MM.1S (cell line): ENCODE data around the gene FNDC1.

Experiments
- DNase-seq: peaks from one replicate; pipeline ENCODE4 v3.0.0-alpha.2; 2015
- H2AFZ ChIP-seq: fragments of 300-600 bp; sonication (generic); 2 replicates; pipeline ENCODE4 v1.6.0; 2016; ENCODE audit warnings: antibody characterized with exemption, low read length
- H3F3A ChIP-seq: fragments of 300-600 bp; sonication (generic); 2 replicates; pipeline ENCODE4 v1.6.1; 2016; ENCODE audit warnings: mild to moderate bottlenecking, antibody characterized with exemption, low read length, moderate library complexity, mixed read lengths; ENCODE audit not compliant: insufficient read depth
- H3K27ac ChIP-seq: fragments of 300-600 bp; sonication (generic); 2 replicates; pipeline ENCODE4 v1.5.1; 2016; ENCODE audit warnings: mild to moderate bottlenecking, low read length
- H3K27me3 ChIP-seq: fragments of 300-600 bp; sonication (generic); replicated peaks from 2 replicates; pipeline ENCODE4 v1.6.0; 2016; ENCODE audit warnings: low read length; ENCODE audit not compliant: insufficient read depth
- H3K36me3 ChIP-seq: fragments of 300-600 bp; sonication (generic); replicated peaks from 2 replicates; pipeline ENCODE4 v1.6.1; 2016; ENCODE audit warnings: mild to moderate bottlenecking, low read length, mixed read lengths; ENCODE audit not compliant: insufficient read depth
- H3K4me1 ChIP-seq: fragments of 300-600 bp; sonication (generic); 2 replicates; pipeline ENCODE4 v1.6.1; 2016; ENCODE audit warnings: low read length, mixed read lengths
- H3K4me2 ChIP-seq: fragments of 300-600 bp; sonication (generic); 2 replicates; pipeline ENCODE4 v1.6.0; 2016; ENCODE audit warnings: low read depth, low read length
- H3K4me3 ChIP-seq: fragments of 300-600 bp; sonication (generic); 2 replicates; pipeline ENCODE4 v1.5.1; 2016; ENCODE audit warnings: low read length, mixed read lengths
- H3K79me2 ChIP-seq: fragments of 300-600 bp; sonication (generic); 2 replicates; pipeline ENCODE4 v1.6.1; 2016; ENCODE audit warnings: mixed run types, low read length, mixed read lengths
- H3K9ac ChIP-seq: fragments of 300-600 bp; sonication (generic); 2 replicates; pipeline ENCODE4 v1.6.1; 2016; ENCODE audit warnings: low read length, mixed read lengths
- H3K9me2 ChIP-seq: fragments of 300-600 bp; sonication (generic); replicated peaks from 2 replicates; pipeline ENCODE4 v1.6.1; 2016; ENCODE audit warnings: mild to moderate bottlenecking, low read length, mixed read lengths; ENCODE audit not compliant: insufficient read depth
- H3K9me3 ChIP-seq: fragments of 300-600 bp; sonication (generic); replicated peaks from 2 replicates; pipeline ENCODE4 v1.6.1; 2016; ENCODE audit warnings: mild to moderate bottlenecking, low read length, mixed read lengths; ENCODE audit not compliant: insufficient read depth
- H4K20me1 ChIP-seq: fragments of 300-600 bp; sonication (generic); 2 replicates; pipeline ENCODE4 v1.6.1; 2016; ENCODE audit warnings: mild to moderate bottlenecking, low read length, moderate library complexity, mixed read lengths; ENCODE audit not compliant: insufficient read depth
- EZH2 ChIP-seq: fragments of 300-600 bp; sonication (generic); optimal IDR thresholded peaks from 2 replicates; pipeline ENCODE3; 2017; ENCODE audit warnings: low read depth, mild to moderate bottlenecking, antibody characterized with exemption, low read length, mixed read lengths
- EZH2phosphoT487 ChIP-seq: fragments of 300-600 bp; sonication (generic); IDR thresholded peaks from 2 replicates; pipeline ENCODE4 v1.6.1; 2018; ENCODE audit warnings: antibody characterized with exemption, low read length
- TF ChIP-seq, protein P1 (sequence below): fragments of 300-600 bp; sonication (generic); IDR thresholded peaks from 2 replicates; pipeline ENCODE4 v1.5.1; 2016; ENCODE audit warnings: antibody characterized with exemption, low read length, mixed read lengths

FNDC1 gene

DNA sequence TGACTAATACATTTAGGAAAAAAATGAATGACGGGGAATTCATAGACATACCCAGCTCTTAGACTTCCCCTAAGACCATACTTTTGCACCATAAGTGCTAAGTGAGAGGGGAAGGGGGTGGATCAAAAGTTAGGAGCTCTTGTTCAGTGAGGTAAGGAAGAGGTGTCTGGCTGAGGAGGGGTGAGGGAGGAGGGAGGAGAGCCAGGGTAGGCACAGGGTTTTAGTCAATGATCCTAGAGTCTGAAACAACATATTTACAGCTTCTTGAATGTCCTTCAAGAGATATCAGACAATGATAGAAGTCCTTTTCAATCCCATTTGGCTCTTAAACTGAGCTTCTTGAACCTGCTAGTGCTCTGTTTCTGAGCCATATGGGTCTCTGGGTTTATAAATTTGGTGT, 135.4 kb downstream of the FNDC1 start:
- no peak for DNase-seq
- H3K36me3 ChIP-seq = no peaks in the 10 kb centered on the region
- no peaks in the 10 kb centered on the region for H3K4me1 ChIP-seq
- H3K9me2 ChIP-seq = no peaks in the 10 kb centered on the region
- no peaks in the 10 kb centered on the region for H3K27me3 ChIP-seq
- H4K20me1 ChIP-seq = no peaks in the 10 kb centered on the region
- no peaks in the 10 kb centered on the region for H3F3A ChIP-seq
- H2AFZ ChIP-seq = no peak overlapping the region
- TF ChIP-seq EZH2 = no peak
- TF ChIP-seq, protein P1, sequence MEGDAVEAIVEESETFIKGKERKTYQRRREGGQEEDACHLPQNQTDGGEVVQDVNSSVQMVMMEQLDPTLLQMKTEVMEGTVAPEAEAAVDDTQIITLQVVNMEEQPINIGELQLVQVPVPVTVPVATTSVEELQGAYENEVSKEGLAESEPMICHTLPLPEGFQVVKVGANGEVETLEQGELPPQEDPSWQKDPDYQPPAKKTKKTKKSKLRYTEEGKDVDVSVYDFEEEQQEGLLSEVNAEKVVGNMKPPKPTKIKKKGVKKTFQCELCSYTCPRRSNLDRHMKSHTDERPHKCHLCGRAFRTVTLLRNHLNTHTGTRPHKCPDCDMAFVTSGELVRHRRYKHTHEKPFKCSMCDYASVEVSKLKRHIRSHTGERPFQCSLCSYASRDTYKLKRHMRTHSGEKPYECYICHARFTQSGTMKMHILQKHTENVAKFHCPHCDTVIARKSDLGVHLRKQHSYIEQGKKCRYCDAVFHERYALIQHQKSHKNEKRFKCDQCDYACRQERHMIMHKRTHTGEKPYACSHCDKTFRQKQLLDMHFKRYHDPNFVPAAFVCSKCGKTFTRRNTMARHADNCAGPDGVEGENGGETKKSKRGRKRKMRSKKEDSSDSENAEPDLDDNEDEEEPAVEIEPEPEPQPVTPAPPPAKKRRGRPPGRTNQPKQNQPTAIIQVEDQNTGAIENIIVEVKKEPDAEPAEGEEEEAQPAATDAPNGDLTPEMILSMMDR = no peak
- no peak for TF ChIP-seq EZH2phosphoT487
- H3K9me3 ChIP-seq = no peaks in the 10 kb centered on the region
- no peak overlapping the region for H3K9ac ChIP-seq
- no peak overlapping the region for H3K4me3 ChIP-seq
- no peaks in the 10 kb centered on the region for H3K79me2 ChIP-seq
- H3K4me2 ChIP-seq = no peak overlapping the region
- no peak overlapping the region for H3K27ac ChIP-seq

DNA sequence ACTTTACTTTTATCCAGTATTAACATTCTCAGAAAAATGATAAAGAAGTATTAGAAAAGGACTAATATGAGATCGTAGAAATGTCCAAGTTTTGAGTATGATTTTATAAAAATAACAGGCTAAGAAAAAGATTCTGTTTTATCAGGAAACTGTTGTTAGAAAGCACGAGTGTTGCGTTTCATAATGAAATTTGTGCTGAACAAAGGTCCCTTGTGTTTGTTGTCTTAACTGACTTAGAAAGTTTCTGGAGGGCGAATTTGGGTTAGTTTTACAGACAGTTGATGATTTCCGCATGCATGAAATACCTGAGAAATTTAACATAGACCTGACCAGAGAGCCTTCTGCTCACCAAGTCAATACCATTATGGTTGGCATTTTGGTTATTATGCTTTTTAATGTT, 136.0 kb downstream of the FNDC1 start:
- Histone ChIP-seq H3K79me2 (no peaks in the 10 kb centered on the region), H3K27ac (no peak overlapping the region), H3K9me3 (no peaks in the 10 kb centered on the region), H3K9me2 (no peaks in the 10 kb centered on the region), H3K27me3 (no peaks in the 10 kb centered on the region), H4K20me1 (no peaks in the 10 kb centered on the region), H2AFZ (no peak overlapping the region), H3K36me3 (no peaks in the 10 kb centered on the region), H3K4me3 (no peak overlapping the region), H3K4me1 (no peaks in the 10 kb centered on the region), H3F3A (no peaks in the 10 kb centered on the region), H3K4me2 (no peak overlapping the region), H3K9ac (no peak overlapping the region)
- TF ChIP-seq, protein P1 = no peak
- TF ChIP-seq EZH2phosphoT487 (no peak), EZH2 (no peak)
- no peak for DNase-seq

DNA sequence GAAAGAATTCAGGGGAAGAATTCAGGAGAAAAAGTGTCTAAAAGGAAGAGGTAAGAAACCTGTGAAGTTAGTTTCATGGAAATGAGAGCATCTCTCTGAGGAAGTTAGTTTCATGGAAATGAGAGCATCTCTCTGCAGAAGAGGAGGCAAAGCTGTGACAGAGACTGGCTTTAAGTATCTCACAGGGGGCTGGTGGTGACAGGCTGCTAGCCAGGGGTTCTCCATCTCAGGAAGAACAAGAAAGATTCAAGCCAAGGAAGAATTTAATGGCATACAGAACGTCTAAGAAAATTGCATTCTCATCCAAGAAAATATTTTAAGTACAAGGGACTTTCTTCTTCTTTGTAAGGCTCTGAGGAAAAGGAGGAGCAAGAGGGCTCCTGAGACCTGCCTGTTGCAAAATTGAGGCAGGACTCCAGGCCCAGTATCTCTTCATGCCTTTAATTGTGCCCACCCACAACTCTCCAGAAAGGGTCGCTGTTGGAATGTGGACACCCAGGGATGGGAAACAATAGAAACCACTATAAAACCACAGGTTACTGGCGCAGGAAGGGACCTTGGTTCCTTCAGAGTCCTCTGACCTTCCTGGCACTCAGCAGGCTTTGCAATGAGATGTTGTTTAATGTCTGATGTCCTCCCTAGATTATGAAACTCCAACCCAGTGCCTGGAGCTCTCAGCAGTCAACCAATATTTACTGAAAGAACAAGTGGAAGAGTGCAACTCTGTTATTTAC, 136.8 kb downstream of the FNDC1 start:
- Histone ChIP-seq H3K4me2 (no peak overlapping the region), H3K79me2 (no peaks in the 10 kb centered on the region), H3K9me3 (no peaks in the 10 kb centered on the region), H3F3A (no peaks in the 10 kb centered on the region), H4K20me1 (no peaks in the 10 kb centered on the region), H3K9me2 (no peaks in the 10 kb centered on the region), H3K9ac (no peak overlapping the region), H3K36me3 (no peaks in the 10 kb centered on the region), H3K27me3 (no peaks in the 10 kb centered on the region), H3K27ac (no peak overlapping the region), H3K4me1 (no peaks in the 10 kb centered on the region), H2AFZ (no peak overlapping the region), H3K4me3 (no peak overlapping the region)
- DNase-seq = no peak
- TF ChIP-seq, protein P1 = no peak
- TF ChIP-seq EZH2 = no peak
- no peak for TF ChIP-seq EZH2phosphoT487
